Calu3 (cell line): ENCODE results near the gene FYN. TPM values are rescaled to one million over a fixed set of nuclear protein-coding genes. Genes with fewer than 3 reads are reported as not detected.

Experiments used
- BruUV-seq: library from RNA; stranded (reverse); fragments of 400-500 nt; replicated peaks from 2 replicates; lab custom pipeline; 2021; lab: Mats Ljungman, UMichigan
- CTCF ChIA-PET: fragments of 300-600 bp; sonication (Branson Sonifier 250); formaldehyde crosslinking; loops from one replicate; lab custom pipeline; 2022; ENCODE audit warnings: antibody characterized with exemption; lab: Charles Lee
- DNase-seq: peaks from one replicate; pipeline ENCODE4 v3.0.0; 2022
- H3K27ac Mint-ChIP-seq: one replicate; pipeline ENCODE4 v1.8.0; 2022; ENCODE audit warnings: mixed read lengths; ENCODE audit not compliant: unreplicated experiment
- H3K27me3 Mint-ChIP-seq: one replicate; pipeline ENCODE4 v1.8.0; 2022; ENCODE audit warnings: mixed read lengths; ENCODE audit not compliant: unreplicated experiment
- H3K36me3 Mint-ChIP-seq: one replicate; pipeline ENCODE4 v1.8.0; 2022; ENCODE audit warnings: mild to moderate bottlenecking, moderate library complexity, mixed read lengths; ENCODE audit not compliant: insufficient read depth, unreplicated experiment
- H3K4me1 Mint-ChIP-seq: one replicate; pipeline ENCODE4 v1.8.0; 2022; ENCODE audit warnings: mild to moderate bottlenecking, low read depth, mixed read lengths; ENCODE audit not compliant: unreplicated experiment
- H3K4me3 Mint-ChIP-seq: one replicate; pipeline ENCODE4 v1.8.0; 2022; ENCODE audit warnings: mild to moderate bottlenecking, low read depth, moderate library complexity, mixed read lengths; ENCODE audit not compliant: unreplicated experiment
- H3K9me3 Mint-ChIP-seq: one replicate; pipeline ENCODE4 v1.8.0; 2022; ENCODE audit warnings: low read depth, mixed read lengths; ENCODE audit not compliant: unreplicated experiment
- CTCF ChIP-seq: fragments of 200-600 bp; IDR thresholded peaks from one replicate; pipeline ENCODE4 v1.8.0; 2022; ENCODE audit warnings: antibody characterized with exemption; ENCODE audit not compliant: unreplicated experiment
- intact Hi-C: fragments of 100-400 bp; cut with micrococcal nuclease; formaldehyde crosslinking; loops from one replicate; pipeline ENCODE4 v1.10.0; 2022; ENCODE audit not compliant: unreplicated experiment
- total RNA-seq: library from RNA; stranded (reverse); gene quantifications from 2 replicates; pipeline ENCODE4 v1.2.3, GENCODE V29; 2022

The FYN gene
- total RNA-seq, 1 experiment from 2014 or later = 61.0 TPM

- CTCF ChIA-PET = no interaction called here
- Mint-ChIP-seq H3K4me3 (no peak overlapping the region), H3K27ac (no peak overlapping the region), H3K9me3 (no peaks in the 10 kb centered on the region), H3K36me3 (no peaks in the 10 kb centered on the region), H3K27me3 (no peaks in the 10 kb centered on the region), H3K4me1 (no peaks in the 10 kb centered on the region)
- no TSS peak for BruUV-seq
- peak; percentile 28 for DNase-seq
- no peak for TF ChIP-seq CTCF
- intact Hi-C loops = loop anchor here (5.0 kb wide), 1 partner anchor 199 kb away; no protein-coding TSS in a partner anchor
Measured at GRCh38 chr6:111798281-111798725, 74.9 kb downstream of the FYN start.

- Mint-ChIP-seq H3K27ac (no peak overlapping the region), H3K36me3 (no peaks in the 10 kb centered on the region), H3K9me3 (no peaks in the 10 kb centered on the region), H3K4me3 (no peak overlapping the region), H3K27me3 (no peaks in the 10 kb centered on the region), H3K4me1 (no peaks in the 10 kb centered on the region)
- DNase-seq = no peak
- intact Hi-C loops = loop anchor here (5.0 kb wide), 1 partner anchor 201 kb away; no protein-coding TSS in a partner anchor
- no TSS peak for BruUV-seq
- CTCF ChIA-PET = no interaction called here
- no peak for TF ChIP-seq CTCF
Measured at GRCh38 chr6:111796310-111796918, 76.8 kb downstream of the FYN start.

- Mint-ChIP-seq H3K27me3 (no peaks in the 10 kb centered on the region), H3K9me3 (no peaks in the 10 kb centered on the region), H3K4me1 (no peaks in the 10 kb centered on the region), H3K36me3 (no peaks in the 10 kb centered on the region), H3K4me3 (no peak overlapping the region), H3K27ac (no peak overlapping the region)
- DNase-seq = no peak
- CTCF ChIA-PET = no interaction called here
- BruUV-seq = no TSS peak
- no peak for TF ChIP-seq CTCF
- intact Hi-C loops = loop anchor here (5.0 kb wide), 1 partner anchor 202 kb away; no protein-coding TSS in a partner anchor
Measured at GRCh38 chr6:111795558-111795957, 77.7 kb downstream of the FYN start.

GRCh38 chr6:111794727-111795452 lies 78.4 kb downstream of the FYN start:
- CTCF ChIA-PET = no interaction called here
- BruUV-seq = no TSS peak
- intact Hi-C loops = loop anchor here (5.0 kb wide), 1 partner anchor 202 kb away; no protein-coding TSS in a partner anchor

More at GRCh38 chr6:111794727-111795452, 78.4 kb downstream of the FYN start:
- Mint-ChIP-seq H3K36me3 (no peaks in the 10 kb centered on the region), H3K27ac (no peak overlapping the region), H3K9me3 (no peaks in the 10 kb centered on the region), H3K27me3 (no peaks in the 10 kb centered on the region), H3K4me1 (no peaks in the 10 kb centered on the region), H3K4me3 (no peak overlapping the region)
- TF ChIP-seq CTCF = no peak
- no peak for DNase-seq
